HepG2 (cell line): ENCODE results near the gene SIGLEC1. TPM values are rescaled to one million over a fixed set of nuclear protein-coding genes. Genes with fewer than 3 reads are reported as not detected.

ENCODE experiments used
- CBX5 ChIP-seq: sonication (generic); formaldehyde crosslinking; IDR thresholded peaks from 2 replicates; pipeline ENCODE4 v1.4.0; 2020; ENCODE audit warnings: missing genetic modification reagents, borderline replicate concordance
- ELF3 ChIP-seq: IDR thresholded peaks from 2 replicates; pipeline ENCODE4 v1.6.1; 2016; ENCODE audit warnings: missing genetic modification reagents, missing compliant biosample characterization
- ETV6 ChIP-seq: sonication (generic); formaldehyde crosslinking; conservative IDR thresholded peaks from 2 replicates; pipeline ENCODE4 v1.4.0; 2020; ENCODE audit warnings: missing genetic modification reagents
- GABPB1 ChIP-seq: IDR thresholded peaks from 2 replicates; pipeline ENCODE4 v1.6.1; 2016; ENCODE audit warnings: mild to moderate bottlenecking, missing genetic modification reagents, moderate library complexity, missing compliant biosample characterization
- GATAD1 ChIP-seq: IDR thresholded peaks from 2 replicates; pipeline ENCODE4 v1.6.1; 2016; ENCODE audit warnings: missing genetic modification reagents, missing compliant biosample characterization
- HCFC1 ChIP-seq: fragments of 150-350 bp; IDR thresholded peaks from 2 replicates; pipeline ENCODE4 v1.6.1; 2014; ENCODE audit warnings: low read depth, low read length
- HMG20B ChIP-seq: conservative IDR thresholded peaks from 2 replicates; pipeline ENCODE4 v1.6.1; 2016; ENCODE audit warnings: missing genetic modification reagents, missing compliant biosample characterization
- KLF16 ChIP-seq, 2 experiments: sonication (generic) in 1 of 2; formaldehyde crosslinking in 1 of 2; IDR thresholded peaks; 2 replicates each; pipeline versions ENCODE4 v1.6.1 to v1.8.0; 2016 to 2023; ENCODE audit warnings: missing genetic modification reagents in 2 of 2, missing compliant biosample characterization in 1 of 2
- MED13 ChIP-seq: sonication (generic); formaldehyde crosslinking; IDR thresholded peaks from 2 replicates; pipeline ENCODE4 v1.5.0; 2020; ENCODE audit warnings: missing genetic modification reagents
- MTF2 ChIP-seq: sonication (generic); formaldehyde crosslinking; IDR thresholded peaks from 2 replicates; pipeline ENCODE4 v1.5.0; 2020; ENCODE audit warnings: missing genetic modification reagents, borderline replicate concordance
- NCOA1 ChIP-seq: sonication (generic); formaldehyde crosslinking; IDR thresholded peaks from 2 replicates; pipeline ENCODE4 v1.9.0; 2021; ENCODE audit warnings: missing genetic modification reagents
- NFIB ChIP-seq: sonication (generic); formaldehyde crosslinking; IDR thresholded peaks from 2 replicates; pipeline ENCODE4 v1.9.0; 2021; ENCODE audit warnings: missing genetic modification reagents, mild to moderate bottlenecking, borderline replicate concordance
- PAX8 ChIP-seq: sonication (generic); formaldehyde crosslinking; IDR thresholded peaks from 2 replicates; pipeline ENCODE4 v1.8.0; 2022; ENCODE audit warnings: mild to moderate bottlenecking, missing genetic modification reagents, borderline replicate concordance
- PCBP1 ChIP-seq: fragments of 200-400 bp; formaldehyde crosslinking; IDR thresholded peaks from 2 replicates; pipeline ENCODE4 v1.6.1; 2017; ENCODE audit warnings: mild to moderate bottlenecking, low read depth, low read length, borderline replicate concordance
- SMARCC2 ChIP-seq: fragments of 450-650 bp; IDR thresholded peaks from 2 replicates; pipeline ENCODE4 v1.6.1; 2017; ENCODE audit warnings: antibody characterized with exemption, mild to moderate bottlenecking
- SNRNP70 ChIP-seq: fragments of 200-400 bp; formaldehyde crosslinking; IDR thresholded peaks from 2 replicates; pipeline ENCODE4 v1.6.1; 2017; ENCODE audit warnings: mild to moderate bottlenecking, low read depth, low read length, moderate library complexity
- ZBTB3 ChIP-seq: sonication (generic); formaldehyde crosslinking; IDR thresholded peaks from 2 replicates; pipeline ENCODE4 v1.4.0; 2020; ENCODE audit warnings: low read depth, mild to moderate bottlenecking, moderate library complexity, missing genetic modification reagents, borderline replicate concordance
- ZNF260 ChIP-seq: sonication (generic); formaldehyde crosslinking; IDR thresholded peaks from 2 replicates; pipeline ENCODE4 v1.4.0; 2020; ENCODE audit warnings: missing genetic modification reagents, low read depth, mild to moderate bottlenecking, borderline replicate concordance
- ZNF326 ChIP-seq: sonication (generic); formaldehyde crosslinking; IDR thresholded peaks from 2 replicates; pipeline ENCODE4 v1.4.0; 2020; ENCODE audit warnings: missing genetic modification reagents, borderline replicate concordance
- ZNF329 ChIP-seq: sonication (generic); formaldehyde crosslinking; IDR thresholded peaks from 2 replicates; pipeline ENCODE4 v1.9.0; 2021; ENCODE audit warnings: low read depth, mild to moderate bottlenecking, missing genetic modification reagents
- ZNF569 ChIP-seq: sonication (generic); formaldehyde crosslinking; IDR thresholded peaks from 2 replicates; pipeline ENCODE4 v1.5.0; 2020; ENCODE audit warnings: mild to moderate bottlenecking, missing genetic modification reagents, moderate library complexity, borderline replicate concordance
- ZNF878 ChIP-seq: sonication (generic); formaldehyde crosslinking; IDR thresholded peaks from 2 replicates; pipeline ENCODE4 v1.8.1; 2023; ENCODE audit warnings: mild to moderate bottlenecking, missing genetic modification reagents, moderate library complexity
- polyA plus RNA-seq, 8 experiments: library from polyadenylated mRNA; depleted of rRNA in 3 of 8; stranded (reverse) in 7 of 8; unstranded in 1 of 8; fragments of >200 nt; fragmentation: Illumina TruSeq in 4 of 8; extraction: Trizol in 4 of 8; gene quantifications; 2 replicates each; pipeline versions ENCODE4 v1.2.1 to v1.2.3, GENCODE V29; 2011 to 2016; ENCODE audit warnings: low read depth in 4 of 8, missing spikeins in 1 of 8, mixed read lengths in 1 of 8; ENCODE audit not compliant: insufficient read depth in 1 of 8
- total RNA-seq, 5 experiments: library from RNA; depleted of rRNA; stranded (reverse); fragments of >200 nt; fragmentation: Illumina TruSeq; extraction: Trizol; gene quantifications; 2 replicates each; pipeline ENCODE4 v1.2.3, GENCODE V29; 2016; ENCODE audit warnings: low read depth in 1 of 5
- TF ChIP-seq, protein P1 (sequence below): IDR thresholded peaks from 2 replicates; pipeline ENCODE4 v1.6.1; 2016; ENCODE audit warnings: low read depth, borderline replicate concordance

Gene SIGLEC1
- total and polyA plus RNA-seq, 2 of the 13 experiments (the other 11 are each of a cell fraction or from before 2014, with no cell fraction given): 0.01 TPM; not detected in 1

DNA sequence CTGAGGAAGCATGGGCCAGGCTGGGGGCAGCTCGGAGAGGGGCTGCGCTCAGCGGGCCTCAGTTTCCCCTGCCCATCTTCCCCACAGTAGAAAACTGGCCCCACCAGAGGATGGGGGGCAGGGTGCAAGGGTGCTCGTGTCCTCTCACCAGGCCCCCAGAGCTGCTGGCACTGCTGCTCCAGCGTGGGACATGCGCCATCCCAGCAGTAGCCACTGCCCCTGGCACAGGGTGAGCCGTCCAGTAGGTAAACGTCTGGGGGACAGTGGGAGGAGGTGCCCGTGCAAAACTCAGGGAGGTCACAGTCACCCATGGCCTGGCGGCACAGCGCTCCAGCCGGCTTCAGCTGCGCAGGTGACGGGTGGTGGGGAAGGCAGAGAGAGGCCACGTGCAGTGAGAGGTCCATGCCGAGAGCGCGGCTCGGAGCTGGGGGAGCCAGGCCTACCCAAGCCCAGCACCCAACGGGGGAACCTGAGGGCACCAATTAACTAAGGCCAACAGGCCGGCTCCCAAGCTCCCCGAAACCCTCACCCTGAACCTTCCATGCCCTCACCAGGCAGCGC is 40.3 kb downstream of the SIGLEC1 start (continued):
- TF ChIP-seq NCOA1 (CRISPR knock-in tag) (no peak), ZNF329 (CRISPR knock-in tag) (no peak), KLF16 (CRISPR knock-in tag; IDR thresholded peaks at IDR 0.05) (no peak), NFIB (no peak), GABPB1 (CRISPR knock-in tag) (no peak), HCFC1 (no peak), GATAD1 (CRISPR knock-in tag) (no peak), MED13 (CRISPR knock-in tag) (no peak), PCBP1 (0 out of 2 replicates have a peak, but pooled peaks have one; percentile 33), MTF2 (CRISPR knock-in tag) (peak; percentile 73; the same call in 1 of the 2 replicates), ZBTB3 (CRISPR knock-in tag) (no peak), SNRNP70 (no peak), PAX8 (CRISPR knock-in tag) (no peak), CBX5 (no peak), ZNF569 (CRISPR knock-in tag) (no peak), ZNF878 (CRISPR knock-in tag) (no peak), ZNF260 (CRISPR knock-in tag) (0 out of 2 replicates have a peak, but pooled peaks have one; percentile 38), ETV6 (CRISPR knock-in tag) (no peak), SMARCC2 (no peak), ZNF326 (no peak), ELF3 (CRISPR knock-in tag) (no peak), HMG20B (no peak)
- TF ChIP-seq, protein P1, sequence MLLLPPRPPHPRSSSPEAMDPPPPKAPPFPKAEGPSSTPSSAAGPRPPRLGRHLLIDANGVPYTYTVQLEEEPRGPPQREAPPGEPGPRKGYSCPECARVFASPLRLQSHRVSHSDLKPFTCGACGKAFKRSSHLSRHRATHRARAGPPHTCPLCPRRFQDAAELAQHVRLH (CRISPR knock-in tag): no peak
- TF ChIP-seq, all 625 proteins: peak for 10
